GM21619 (cell line): ENCODE measurements around the gene HOXD10.

ENCODE experiments used
- ATAC-seq: cut with Tn5 transposase; IDR thresholded peaks from one replicate; pipeline ENCODE4 v1.9.1; 2021; ENCODE audit not compliant: unreplicated experiment

HOXD10 gene

DNA sequence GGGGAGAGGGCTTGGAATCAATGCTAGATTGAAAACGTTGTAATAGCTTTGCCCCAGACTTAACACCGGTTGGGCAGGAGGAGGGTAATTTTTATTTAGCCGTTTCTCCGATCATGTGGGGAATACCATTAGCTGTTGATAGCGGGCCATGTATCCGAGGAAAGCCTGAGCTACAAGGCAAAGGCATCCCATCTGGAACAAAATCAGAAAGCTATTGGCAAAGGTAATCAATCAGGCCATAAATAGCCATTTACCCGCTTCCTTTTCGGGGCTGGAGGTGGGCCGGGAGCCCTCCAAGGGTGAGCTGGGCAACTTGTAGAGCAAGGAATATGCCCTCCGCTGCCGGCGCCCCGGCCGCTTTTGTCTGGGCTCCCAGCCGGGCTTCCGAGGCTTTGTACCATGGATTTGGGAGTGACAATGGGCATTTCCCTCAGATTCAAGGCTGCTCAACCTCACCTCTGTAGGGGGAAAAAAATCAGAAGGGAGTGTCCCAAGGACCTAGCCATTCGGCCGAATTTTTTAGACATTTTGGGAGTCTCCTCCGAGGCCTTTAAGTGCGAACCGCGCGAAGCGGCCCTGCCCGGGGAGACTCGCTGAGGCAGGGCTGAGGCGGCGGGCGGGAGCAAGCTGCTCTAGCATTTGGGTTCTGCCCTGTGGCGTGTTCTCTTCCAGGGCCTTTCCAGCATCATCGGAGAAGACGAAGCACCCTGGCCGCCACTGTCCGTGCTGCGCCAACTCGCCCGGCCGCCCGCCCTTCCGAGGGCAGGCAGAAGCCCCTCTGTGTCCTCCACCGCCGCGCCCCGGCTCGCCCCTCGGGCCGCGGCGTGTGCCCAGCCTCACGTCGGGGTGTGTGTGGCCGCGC, 4.8 kb downstream of the HOXD10 start:
- no peak for ATAC-seq

GRCh38 chr2:176122052-176122682, 5.6 kb downstream of the HOXD10 start:
- ATAC-seq: no peak

DNA sequence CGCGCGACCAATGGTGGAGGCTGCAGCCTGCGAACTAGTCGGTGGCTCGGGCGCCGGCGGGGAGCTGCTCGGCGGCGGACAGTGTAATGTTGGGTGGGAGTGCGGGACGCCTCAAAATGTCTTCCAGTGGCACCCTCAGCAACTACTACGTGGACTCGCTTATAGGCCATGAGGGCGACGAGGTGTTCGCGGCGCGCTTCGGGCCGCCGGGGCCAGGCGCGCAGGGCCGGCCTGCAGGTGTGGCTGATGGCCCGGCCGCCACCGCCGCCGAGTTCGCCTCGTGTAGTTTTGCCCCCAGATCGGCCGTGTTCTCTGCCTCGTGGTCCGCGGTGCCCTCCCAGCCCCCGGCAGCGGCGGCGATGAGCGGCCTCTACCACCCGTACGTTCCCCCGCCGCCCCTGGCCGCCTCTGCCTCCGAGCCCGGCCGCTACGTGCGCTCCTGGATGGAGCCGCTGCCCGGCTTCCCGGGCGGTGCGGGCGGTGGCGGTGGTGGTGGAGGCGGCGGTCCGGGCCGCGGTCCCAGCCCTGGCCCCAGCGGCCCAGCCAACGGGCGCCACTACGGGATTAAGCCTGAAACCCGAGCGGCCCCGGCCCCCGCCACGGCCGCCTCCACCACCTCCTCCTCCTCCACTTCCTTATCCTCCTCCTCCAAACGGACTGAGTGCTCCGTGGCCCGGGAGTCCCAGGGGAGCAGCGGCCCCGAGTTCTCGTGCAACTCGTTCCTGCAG, 6.3 kb downstream of the HOXD10 start, which contains the start of gene HOXD9:
Gene HOXD9 (plus strand): TSS at position 37 of the 728 bp plus-strand sequence. CDS start 50 bp downstream, at position 87.
- ATAC-seq: no peak

DNA sequence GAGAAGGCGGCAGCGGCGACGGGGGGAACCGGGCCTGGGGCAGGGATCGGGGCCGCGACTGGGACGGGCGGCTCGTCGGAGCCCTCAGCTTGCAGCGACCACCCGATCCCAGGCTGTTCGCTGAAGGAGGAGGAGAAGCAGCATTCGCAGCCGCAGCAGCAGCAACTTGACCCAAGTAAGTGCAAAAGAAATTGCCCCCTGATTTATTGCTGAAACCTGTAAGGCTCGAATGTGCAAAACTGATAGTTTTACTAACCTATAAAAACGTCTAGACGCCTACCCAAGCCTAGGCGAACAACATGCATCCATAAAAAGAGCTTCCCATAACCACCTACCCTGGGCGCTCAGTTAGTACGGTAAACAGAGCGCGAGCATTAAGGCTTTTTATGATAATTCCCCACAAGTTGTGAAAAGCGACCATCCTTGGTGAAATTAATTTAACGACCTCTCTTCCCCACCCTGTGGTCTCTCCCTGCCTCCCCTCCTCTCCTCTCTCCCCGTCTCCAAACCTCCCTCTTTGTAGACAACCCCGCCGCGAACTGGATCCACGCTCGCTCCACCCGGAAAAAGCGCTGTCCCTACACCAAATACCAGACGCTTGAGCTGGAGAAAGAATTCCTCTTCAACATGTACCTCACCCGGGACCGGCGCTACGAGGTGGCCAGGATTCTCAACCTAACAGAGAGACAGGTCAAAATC, 7.0 kb downstream of the HOXD10 start:
- no peak for ATAC-seq

DNA sequence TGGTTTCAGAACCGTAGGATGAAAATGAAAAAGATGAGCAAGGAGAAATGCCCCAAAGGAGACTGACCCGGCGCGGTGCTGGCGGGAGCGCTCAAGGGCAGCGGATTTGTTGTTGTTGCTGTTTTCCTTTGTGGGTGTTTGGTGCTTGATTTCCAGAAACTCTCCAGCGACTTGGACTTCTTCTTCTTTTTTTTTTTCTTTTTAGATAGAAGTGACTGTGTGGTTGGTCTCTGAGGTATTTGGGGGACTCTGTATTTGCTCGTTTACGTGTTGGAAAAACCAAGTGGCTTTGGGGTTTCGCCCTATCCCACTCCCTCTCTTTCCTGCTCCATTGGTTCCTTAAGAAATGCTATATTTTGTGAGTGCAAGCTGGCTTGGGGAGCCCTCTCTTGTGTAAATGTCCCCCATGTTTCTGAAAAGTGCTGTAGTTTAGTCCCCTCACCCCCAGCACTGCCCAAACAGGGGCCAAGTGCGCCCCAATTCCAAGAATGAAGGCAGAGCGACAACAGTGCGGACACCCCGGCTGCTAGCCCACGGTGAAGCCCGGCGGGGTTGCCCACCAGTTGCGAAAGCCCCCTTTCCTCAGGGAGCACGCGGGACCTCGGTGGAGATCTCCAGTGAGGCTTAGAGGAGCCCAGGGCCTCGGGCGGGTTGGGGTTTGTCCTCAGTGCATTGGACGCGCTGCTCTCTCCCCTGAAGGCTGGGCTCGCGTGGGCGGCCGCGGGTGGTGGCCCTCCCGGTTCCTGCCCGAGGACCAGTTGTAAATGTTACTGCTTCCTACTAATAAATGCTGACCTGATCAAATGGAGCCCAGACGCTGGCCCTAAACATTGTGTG, 7.8 kb downstream of the HOXD10 start:
- no peak for ATAC-seq

GRCh38 chr2:176124947-176125771, 8.6 kb downstream of the HOXD10 start:
- ATAC-seq: no peak

- ATAC-seq: no peak
Measured at GRCh38 chr2:176125772-176126054, 9.1 kb downstream of the HOXD10 start.

- no peak for ATAC-seq
Measured at GRCh38 chr2:176126929-176127773, 10.6 kb downstream of the HOXD10 start.

DNA sequence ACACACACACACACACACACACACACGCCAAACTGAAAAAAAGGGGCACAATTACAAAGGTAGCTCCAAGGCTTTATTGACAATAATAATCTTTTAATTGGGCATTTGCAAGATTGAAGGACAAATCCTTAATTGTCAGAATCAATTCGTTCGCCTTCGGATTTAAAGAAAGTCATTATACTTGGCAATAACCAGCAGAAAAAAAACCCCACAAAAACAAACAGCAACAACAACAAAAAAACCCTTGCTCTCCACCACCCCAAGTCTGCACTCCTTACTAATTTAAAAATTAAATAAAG, 11.1 kb downstream of the HOXD10 start:
- no peak for ATAC-seq

- no peak for ATAC-seq
Measured at GRCh38 chr2:176128172-176128981, 11.8 kb downstream of the HOXD10 start.

- no peak for ATAC-seq
Measured at GRCh38 chr2:176128982-176129796, 12.6 kb downstream of the HOXD10 start, which contains the start of gene HOXD8. Gene HOXD8, plus strand, starts transcription at chr2:176129705. Its CDS starts 662 bp downstream, at chr2:176130367.

- ATAC-seq: no peak
Measured at GRCh38 chr2:176129813-176130146, 13.2 kb downstream of the HOXD10 start.

GRCh38 chr2:176130147-176130956, 13.8 kb downstream of the HOXD10 start:
- ATAC-seq: no peak

DNA sequence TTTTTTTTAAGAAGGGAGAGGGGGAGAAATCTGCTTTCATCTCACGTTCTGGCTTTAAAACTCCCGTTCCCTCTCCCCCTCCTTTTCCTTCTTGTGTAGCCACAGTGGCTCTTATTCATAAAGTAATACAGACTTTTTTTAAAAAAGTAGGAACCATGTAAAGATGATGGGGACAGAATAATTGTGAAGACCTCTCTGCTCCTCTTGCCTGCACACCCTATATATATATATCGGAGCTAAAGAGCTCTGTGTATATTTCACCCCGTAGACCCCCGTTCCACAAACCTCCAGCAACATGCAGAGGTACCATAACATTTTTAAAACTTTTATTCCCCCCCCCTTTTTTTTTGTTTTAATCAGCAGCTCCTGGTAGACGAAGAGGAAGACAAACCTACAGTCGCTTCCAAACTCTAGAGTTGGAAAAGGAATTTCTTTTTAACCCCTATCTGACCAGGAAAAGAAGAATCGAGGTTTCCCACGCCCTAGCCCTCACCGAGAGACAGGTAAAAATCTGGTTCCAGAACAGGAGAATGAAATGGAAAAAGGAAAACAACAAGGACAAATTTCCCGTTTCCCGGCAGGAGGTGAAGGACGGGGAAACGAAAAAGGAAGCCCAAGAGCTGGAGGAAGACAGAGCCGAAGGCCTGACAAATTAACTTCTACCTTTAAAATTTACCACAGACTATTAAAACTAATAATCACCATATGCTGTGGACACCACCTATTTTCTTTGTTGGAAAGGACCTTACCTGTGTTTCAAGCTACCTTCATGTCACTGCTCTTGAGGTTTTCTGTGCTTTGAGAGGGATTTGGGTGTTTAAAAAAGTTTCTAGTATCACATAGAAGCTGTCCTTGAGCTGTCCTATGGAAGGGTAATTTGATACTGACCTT, 14.6 kb downstream of the HOXD10 start:
- ATAC-seq: no peak

GRCh38 chr2:176131848-176132158, 15.2 kb downstream of the HOXD10 start:
- no peak for ATAC-seq
